Ammon's horn (tissue), 1 donor: ENCODE measurements around the gene ZNF562.
A peak's percentile ranks its signal among the peaks of the same experiment; 100 is the strongest.
"Not testable (repeated sequence)": the region's sequence is repeated elsewhere in the genome, so short reads cannot be mapped to it uniquely, and the experiment has no call there.

Experiments
- DNase-seq: peaks from one replicate; pipeline ENCODE4 v3.0.0-alpha.2; 2016; ENCODE audit warnings: low spot score

The ZNF562 gene

DNA sequence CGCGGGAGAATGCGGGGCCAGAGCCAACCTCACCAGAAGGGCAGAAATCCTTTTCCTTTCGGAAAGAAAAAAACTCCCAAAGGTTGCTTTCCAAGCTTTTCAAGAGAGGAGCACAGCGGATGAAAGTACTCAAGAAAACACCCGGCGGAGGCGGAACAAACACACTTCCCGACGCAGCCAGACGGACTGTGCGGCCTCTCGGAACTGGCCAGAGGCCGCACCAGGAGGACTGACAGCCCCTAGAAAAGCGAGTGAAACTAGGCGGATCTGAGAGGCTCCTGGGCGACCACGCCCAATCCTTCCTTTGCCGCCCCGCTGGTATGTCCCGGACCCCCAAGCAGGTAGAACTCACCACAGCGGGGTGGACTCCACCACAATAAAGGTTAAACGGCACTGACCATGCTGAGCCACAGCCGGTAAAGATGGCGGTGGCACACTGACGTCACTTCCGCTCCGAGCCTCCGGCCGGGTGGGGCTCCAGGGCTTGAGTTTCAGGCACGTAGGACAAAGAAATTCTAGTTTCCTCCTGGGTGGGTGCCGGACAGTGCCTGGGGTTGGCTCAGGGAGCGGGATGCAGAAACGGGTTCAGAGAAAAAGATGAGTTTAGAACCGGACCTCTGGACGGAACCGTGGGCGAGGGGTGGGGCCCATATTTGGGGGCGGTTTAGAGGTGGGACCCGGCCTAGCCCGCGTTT, at the start of gene ZNF562:
Gene ZNF562 (minus strand): TSS at position 438 of the 695 bp plus-strand sequence. CDS start 14,356 bp downstream, outside the sequence.
- peak; percentile 92 for DNase-seq

DNA sequence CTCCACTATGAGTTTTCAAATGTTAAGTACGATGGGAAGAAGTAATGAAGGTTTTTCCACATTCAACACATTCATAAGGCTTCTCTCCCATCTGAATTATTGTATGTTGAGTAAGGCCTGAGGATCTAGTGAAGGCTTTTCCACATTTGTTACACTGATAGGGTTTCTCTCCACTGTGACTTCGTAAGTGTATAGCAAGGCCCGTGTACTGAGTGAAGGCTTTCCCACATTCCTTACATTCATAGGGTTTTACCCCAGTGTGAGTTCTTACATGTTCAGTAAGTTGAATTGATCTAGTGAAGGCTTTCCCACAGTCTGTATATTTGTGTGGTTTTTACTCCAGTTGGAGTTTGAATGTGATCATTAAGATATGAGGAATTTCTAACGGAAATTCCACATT, 49.3 kb upstream of the ZNF562 start:
- DNase-seq = no peak

DNA sequence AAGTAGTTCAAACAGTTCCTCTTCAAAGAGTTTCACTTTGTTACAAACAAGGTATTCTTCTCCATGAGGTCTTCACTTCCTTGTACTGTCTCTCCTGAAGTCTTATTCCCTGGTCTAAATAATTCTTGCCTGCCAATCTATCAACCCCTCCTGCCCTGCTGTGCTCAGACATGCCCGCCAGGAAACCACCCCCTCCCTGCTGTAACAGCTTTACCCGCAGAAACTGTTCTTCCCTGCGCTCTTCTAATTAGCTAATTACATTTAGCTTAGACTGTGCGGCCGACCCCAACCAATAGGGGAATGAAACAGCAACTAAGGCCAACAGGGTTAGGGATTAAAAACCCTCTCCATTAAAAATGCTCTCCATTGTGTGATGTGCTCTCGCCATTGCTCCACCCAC, 47.0 kb upstream of the ZNF562 start:
- DNase-seq = peak; percentile 37

DNA sequence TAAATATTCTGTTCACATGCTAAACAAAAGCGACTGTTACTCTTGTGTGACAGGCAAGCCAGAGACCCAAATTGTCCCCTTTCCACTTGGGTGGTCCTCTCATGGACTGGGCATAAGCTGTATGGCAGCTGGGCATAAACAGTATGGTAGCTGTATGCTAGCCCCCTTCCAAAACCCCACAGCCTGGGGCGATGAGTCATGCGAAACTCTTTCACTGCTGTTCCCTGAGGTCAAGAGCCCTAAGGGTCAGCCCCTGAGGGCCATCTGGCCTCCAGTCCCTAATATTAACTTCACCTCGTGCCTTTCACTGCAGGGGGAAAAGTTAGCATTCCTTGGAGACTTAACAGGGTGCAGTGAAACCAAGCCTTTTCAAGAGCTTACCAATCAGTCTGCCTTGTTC, 45.6 kb upstream of the ZNF562 start:
- DNase-seq = no peak

DNA sequence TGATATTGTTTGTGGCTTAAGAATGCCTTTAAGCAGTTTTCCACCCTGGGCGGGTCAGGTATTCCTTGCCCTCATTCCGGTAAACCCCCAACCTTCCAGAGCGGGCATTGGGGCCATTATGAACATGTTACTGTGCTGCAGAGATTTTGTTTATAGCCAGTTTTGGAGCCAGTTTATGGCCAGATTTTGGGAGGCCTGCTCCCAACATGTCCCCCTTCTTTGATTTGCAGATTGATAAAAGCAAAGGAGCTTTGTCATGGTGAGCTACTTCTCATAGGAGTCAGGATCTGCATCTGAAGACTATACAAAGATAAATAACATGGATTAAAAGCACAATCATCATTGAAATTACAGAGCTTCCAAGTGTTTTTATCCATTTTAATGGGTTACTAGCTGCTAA, 36.9 kb upstream of the ZNF562 start:
- no peak for DNase-seq

DNA sequence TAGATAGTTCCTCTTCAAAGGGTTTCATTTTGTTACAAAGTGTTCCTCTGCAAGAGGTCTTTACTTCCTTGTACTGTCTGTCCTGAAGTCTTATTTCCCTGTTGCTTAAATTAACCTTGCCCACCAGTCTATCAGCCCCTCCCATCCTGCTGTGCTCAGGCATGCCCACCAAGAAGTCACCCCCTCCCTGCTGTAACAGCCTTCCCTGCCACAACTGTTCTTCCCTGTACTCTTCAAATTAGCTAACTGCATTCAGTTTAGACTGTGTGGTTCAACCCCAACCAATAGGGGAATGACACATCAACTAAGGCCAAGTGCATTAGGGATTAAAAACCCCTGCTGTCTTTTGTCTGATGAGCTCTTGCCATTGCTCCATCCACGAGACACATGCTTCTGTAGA, 34.4 kb upstream of the ZNF562 start:
- DNase-seq = peak; percentile 79

DNA sequence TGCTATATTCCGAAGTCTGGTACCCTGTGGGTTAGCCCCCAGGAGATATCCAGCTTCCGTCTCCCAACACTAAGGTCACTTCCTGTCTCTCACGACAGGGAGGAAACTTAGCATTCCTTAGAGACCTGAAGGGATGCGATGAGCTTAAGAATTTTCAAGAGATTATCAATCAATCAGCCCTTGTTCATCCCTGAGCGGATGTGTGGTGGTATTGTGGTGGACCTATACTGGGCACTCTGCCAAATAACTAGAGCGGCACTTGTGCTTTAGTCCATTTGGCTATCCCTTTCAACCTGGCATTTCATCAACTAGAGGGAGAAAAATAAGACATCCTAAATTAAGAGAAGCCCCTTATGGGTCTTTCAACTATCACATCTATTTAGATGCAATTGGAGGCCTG, 30.9 kb upstream of the ZNF562 start:
- no peak for DNase-seq

DNA sequence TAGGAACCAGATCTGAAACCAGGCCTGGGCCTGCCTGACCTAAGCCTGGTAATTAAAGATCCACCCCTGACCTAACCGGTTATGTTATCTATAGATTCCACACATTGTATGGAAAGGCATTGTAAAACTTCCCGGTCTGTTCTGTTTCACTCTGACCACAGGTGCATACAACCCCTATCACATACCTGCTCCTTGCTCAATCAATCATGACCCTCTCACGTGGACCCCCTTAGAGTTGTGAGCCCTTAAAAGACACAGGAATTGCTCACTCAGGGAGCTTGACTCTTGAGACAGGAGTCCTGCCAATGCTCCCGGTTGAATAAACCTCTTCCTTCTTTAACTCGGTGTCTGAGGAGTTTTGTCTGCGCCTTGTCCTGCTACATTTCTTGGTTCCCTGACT, 27.3 kb upstream of the ZNF562 start:
- DNase-seq = no peak

DNA sequence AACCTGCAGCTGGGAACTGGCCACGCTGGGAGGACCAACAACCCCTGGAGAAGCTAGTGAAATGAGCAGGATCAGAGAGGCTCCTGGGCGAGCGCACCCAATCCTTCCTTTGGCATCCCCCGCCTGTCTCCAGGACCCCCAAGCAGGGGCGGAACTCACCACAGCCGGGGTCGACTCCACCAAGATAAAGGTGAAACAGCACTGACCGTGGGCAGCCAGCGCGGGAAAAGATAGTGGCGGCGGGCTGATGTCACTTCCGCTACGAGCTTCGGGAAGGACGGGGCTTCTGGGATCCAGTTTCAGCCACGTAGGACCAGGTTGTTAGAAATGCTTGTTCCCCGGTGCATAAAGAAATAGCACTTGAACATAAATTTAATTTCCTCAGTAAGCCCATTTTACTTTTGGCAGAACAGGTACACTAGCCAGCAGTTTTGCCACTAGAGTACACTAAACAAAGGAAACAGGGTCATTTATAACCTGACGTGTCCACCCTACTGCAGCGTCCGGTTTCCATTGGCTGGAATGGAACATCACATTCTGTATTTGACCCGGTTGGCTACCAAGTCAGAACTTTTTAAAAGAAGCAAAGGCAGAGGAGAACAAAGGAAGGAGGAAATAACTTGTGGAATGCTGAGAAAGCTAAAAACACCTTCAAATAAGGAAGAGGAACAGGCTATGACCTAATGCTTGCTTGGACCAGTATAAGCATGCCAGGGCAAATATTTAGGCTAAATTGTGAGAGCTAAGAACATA, 25.5 kb upstream of the ZNF562 start:
- DNase-seq = peak; percentile 4

DNA sequence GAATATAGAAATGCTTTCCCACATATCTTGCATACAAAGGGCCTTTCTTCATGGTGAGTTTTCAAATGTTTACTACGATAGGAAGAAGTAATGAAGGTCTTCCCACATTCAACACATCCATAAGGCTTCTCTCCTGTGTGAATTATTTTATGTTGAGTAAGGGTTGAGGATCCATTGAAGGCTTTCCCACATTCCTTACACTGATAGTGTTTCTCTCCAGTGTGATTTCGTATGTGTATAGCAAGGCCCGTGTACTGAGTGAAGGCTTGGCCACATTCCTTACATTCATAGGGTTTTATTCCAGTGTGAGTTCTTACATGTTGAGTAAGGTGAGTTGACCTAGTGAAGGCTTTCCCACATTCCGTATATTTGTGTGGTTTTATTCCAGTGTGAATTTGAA, 15.4 kb upstream of the ZNF562 start:
- DNase-seq = not testable (repeated sequence)

DNA sequence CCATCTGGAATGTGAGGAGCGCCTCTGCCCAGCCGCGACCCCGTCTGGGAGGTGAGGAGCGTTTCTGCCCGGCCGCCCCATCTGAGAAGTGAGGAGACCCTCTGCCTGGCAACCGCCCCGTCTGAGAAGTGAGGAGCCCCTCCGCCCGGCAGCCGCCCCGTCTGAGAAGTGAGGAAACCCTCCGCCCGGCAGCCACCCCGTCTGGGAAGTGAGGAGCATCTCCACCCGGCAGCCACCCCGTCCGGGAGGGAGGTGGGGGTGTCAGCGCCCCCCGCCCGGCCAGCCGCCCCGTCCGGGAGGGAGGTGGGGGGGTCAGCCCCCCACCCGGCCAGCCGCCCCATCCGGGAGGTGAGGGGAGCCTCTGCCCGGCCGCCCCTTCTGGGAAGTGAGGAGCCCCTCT, 5.1 kb upstream of the ZNF562 start:
- DNase-seq = not testable (repeated sequence)

DNA sequence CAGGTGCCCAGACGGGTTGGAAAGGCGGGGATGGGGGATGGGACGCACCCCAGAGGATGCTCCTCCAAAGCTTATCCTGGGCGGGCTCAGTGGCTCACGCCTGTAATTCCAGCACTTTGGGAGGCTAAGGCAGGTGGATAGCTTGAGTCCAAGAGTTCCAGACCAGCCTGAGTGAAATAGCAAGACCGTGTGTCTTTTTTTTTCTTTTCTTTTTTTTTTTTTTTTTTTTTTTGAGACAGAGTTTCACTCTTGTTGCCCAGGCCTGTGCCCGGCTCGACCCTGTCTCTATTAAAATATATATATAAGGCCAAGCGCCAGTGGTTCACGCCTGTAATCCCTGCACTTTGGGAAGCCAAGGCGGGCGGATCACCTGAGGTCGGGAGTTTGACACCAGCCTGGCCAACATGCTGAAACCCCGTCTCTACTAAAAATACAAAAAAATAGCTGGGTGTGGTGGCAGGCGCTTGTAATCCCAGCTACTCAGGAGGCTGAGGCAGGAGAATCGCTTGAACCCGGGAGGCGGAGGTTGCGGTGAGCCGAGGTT, 530 bp upstream of the ZNF562 start:
- DNase-seq = not testable (repeated sequence)

DNA sequence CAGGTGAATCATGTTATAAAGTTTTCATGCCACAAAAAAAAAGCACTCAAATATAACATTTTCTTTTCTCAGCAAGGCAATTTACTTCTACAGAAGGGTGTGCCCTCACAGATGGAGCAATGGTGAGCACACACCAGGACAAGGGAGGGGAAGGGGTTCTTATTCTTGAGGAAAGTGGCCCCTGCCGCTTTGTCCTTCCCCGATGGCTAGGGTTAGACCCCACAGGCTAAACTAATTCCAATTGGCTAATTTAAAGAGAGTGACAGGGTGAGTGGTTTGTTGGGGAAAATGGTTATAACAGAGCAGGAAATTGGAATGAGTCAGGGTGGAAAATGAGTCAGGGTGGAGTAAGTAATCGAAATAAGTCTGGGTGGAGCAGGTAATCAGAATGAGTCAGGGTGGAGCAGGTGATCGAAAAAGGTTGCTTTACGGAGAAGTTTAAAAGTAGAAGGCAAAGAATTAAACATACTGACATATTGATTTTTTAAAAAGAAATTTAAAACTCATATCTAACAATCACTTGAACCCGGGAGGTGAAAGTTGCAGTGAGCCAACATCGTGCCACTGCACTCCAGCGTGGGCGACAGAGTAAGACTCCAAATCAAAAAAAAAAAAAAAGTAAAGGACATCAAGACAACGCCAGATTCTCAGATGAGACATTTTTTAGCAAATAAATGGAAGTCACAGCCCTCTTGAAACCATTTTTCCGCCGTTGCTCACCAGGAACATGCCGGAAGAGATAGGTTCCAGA, 813 bp downstream of the ZNF562 start:
- no peak for DNase-seq

DNA sequence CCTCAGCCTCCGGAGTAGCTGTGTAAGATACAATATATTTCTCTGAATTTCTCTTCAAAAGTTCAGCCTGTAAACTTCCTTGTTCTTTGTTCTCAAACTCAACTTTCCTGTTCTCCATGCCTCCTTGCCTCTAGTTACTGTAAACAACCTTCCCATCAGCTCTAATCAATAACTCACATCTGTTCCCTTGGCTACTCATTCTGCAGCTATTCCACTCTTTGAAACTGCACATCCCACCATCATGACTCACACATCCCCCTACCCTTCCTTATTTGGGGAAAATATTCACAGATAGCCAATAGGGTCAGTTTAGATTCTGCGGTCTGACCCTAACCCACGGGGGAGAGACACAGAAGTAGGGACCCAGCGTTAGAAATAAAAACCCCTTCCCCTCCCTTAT, 2.0 kb downstream of the ZNF562 start:
- DNase-seq = no peak

DNA sequence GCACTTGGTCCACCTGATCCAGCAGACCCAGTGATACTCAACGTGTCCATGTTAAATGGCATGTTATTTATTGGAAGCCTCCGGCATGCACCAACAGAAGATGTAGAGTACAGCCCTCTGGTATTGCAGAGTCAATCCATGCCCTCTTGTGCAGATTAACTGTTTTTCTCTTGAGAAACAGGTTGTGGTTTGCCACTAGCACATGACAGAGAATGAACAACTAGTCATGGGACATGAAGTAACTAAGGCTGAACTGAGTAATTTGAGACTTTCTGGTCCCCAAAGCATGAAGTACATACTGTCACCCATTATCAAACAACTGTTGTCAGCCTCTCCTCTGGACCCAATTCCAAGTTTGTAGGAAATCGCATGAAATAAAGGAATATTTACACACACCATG, 3.2 kb downstream of the ZNF562 start:
- DNase-seq = no peak

DNA sequence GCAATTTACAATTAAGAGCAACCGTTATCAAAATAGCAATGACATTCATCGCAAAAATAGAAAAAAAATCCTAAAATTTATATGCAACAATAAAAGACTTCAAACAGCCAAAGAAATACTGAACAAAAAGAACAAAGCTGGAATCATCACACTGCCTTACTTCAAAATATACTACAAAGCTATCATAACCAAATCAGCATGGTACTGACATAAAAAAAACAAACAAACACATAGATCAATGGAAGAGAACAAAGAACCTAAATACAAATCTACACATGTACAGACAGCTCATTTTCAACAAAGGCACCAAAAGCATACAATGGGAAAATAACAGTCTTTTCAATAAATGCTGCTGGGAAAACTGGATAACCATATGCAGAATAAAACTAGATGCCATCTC, 6.4 kb downstream of the ZNF562 start:
- DNase-seq = no peak

DNA sequence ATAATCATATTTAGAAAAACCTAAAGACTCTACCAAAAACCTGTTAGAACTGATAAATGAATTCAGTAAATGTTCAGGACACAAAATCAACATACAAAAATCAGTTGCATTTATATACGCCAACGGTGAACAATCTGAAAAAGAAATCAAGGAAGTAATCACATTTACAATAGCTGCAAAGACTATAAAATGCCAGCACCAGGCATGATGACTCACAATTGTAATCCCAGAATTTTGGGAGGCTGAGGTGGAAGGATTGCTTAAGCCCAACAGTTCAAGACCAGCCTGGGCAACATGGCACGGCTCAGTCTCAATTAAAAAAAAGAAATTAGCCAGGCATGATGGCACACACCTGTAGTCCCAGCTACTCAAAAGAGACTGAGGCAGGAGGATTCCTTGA, 7.0 kb downstream of the ZNF562 start:
- no peak for DNase-seq

DNA sequence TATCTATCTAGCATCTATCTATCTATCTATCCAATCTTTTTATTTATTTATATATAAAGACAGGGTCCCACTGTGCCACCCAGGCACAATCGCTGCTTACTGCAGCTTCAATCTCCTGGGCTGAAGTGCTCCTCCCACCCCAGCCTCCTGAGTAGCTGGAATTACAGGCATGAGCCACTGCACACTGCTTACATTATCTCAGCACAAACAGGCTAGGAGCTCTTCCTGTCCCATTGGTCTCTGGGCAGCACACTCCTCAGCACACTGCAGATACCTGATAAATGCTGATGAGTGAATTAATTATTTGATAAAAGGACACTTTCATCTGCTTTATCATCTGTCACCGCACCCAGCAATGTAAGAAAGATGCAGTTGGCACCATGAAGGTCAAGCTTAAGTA, 16.1 kb downstream of the ZNF562 start:
- DNase-seq = no peak

DNA sequence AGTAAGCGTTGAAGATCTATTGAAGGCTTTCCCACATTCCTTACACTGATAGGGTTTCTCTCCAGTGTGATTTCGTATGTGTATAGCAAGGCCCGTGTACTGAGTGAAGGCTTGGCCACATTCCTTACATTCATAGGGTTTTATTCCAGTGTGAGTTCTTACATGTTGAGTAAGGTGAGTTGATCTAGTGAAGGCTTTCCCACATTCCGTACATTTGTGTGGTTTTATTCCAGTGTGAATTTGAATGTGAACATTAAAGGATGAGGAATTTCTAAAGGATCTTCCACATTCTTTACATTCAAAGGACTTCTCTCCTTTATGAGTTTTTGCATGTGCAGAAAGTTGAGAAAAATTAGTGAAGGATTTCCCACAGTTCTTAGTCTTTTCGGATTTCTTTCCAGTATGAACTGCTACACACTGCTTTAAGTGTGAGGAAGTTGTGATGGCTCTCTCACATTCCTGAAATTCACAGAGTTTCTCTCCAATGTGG, 21.8 kb downstream of the ZNF562 start:
- DNase-seq = not testable (repeated sequence)

DNA sequence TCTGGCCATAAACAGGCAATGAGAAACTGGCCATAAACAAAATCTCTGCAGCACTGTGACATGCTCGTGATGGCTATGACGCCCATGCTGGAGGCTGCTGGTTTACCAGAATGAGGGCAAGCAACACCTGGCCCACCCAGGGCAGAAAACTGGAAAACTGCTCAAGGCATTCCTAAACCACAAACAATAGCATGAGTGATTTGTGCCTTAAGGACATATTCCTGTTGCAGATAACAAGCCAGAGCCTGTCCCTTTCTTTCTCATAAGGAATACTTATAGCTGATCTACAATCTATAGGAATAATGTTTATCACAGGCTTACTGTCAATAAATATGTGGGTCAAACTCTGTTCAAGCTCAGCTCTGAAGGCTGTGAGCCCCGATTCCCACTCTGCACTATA, 23.4 kb downstream of the ZNF562 start:
- not testable (repeated sequence) for DNase-seq

DNA sequence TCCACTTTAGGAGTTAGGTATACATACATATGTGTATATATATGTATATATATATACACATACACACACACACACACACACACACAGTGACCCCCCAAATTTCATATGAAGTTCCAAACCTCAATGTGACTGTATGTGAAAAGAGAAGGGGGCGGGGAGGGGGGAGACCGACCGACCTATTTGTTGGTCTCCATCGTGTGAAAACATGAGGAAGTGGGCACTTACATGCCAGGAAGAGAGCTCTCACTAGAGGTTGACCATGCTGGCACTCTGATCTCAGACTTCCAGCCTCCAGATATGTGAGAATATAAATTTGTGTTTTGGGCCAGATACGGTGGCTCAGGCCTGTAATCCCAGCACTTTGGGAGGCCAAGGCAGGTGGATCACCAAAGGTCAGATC, 24.6 kb downstream of the ZNF562 start:
- no peak for DNase-seq

DNA sequence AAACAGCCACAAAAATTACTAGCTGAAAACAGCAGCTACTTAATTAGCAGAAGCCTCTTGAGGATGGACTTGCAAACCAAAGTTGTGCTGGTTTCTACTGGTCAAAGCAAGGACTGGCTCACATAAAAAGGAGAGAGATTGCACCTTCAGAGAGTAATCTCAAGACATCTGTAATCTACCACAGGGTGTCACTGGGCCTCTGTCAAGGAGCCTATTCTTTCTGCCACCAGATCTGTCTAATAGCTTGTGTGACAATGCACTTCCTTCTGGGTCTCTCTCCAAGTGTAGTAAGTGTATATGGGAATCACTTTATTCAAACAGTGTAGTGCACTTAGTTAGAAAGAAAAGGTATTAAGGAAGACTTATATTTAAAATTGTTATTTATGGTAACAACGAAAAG, 29.4 kb downstream of the ZNF562 start:
- DNase-seq = peak; percentile 5

DNA sequence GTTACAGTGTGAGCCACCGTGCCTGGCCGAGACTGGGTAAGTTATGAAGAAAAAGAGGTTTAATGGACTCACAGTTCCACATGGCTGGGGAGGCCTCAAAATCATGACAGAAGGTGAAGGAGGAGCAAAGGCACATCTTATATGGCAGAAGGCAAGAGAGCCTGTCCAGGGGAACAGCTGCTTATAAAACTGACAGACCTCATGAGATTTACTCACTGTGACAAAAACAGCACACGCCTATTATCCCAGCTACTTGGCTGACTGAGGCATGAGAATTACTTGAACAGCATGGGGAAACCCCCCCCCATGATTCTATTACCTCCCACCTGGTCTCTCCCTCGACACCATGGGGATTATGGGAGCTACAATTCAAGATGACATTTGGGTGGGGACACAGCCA, 30.4 kb downstream of the ZNF562 start:
- peak; percentile 17 for DNase-seq
